CD4-positive, alpha-beta T cell treated with Interleukin-4 for 4 hours (primary cell): ENCODE measurements around the gene NXNL1.

Experiments
- DNase-seq: peaks from one replicate; pipeline ENCODE4 v3.0.0-alpha.2; 2020

The NXNL1 gene

GRCh38 chr19:17455308-17456123 is 5.2 kb downstream of the NXNL1 start:
- no peak for DNase-seq

DNA sequence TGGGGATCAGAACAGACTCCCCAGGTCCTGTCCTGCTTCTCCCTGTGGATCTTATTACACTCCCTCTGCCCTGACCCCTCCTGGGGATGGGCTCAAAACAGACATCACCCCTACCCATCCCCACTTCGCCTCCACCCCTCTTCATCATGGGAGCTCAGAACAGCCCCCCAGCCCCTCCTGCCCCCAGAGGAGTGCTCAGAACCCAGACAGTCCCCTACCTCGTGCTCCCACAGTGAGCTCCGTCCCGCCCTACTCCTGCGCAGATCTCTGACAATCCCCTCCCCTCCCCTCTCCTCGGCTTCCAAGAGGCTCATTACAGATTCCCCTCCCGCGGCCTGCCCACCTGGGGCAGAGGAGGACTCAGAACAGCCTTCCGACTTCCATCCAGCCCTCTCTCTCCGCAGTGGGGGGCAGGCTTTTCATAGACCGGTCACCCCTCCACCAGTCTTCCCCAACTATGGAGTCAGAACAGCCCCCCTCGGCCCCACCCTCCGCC is 6.1 kb downstream of the NXNL1 start:
- no peak for DNase-seq

DNA sequence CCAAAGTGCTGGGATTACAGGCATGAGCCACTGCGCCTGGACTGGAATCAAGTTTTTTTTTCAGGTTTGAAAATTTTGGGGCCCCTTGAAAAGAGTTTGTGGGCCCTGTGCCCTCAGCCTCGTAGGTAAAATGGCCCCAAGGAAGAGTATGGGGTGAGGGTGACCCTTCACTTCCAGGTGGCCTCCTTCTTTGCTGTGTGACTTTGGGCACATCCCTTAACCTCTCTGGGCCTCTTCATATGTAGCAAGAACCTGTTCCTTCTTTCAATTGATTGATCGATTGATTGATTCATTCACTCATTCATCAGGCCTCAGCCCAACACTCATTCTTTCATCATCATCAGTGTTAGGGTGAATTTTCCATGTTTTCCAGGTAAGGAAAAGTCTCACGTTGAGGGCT is 8.9 kb downstream of the NXNL1 start:
- DNase-seq = no peak

- peak; percentile 54 for DNase-seq
Measured at GRCh38 chr19:17450264-17451075, 10.3 kb downstream of the NXNL1 start.

- peak; percentile 43 for DNase-seq
Measured at GRCh38 chr19:17448131-17448967, 12.4 kb downstream of the NXNL1 start, which contains the start of gene TMEM221. Gene TMEM221 (minus strand): TSS chr19:17448668. CDS start chr19:17448462, 206 bp downstream.

- DNase-seq = no peak
Measured at GRCh38 chr19:17447704-17448130, 13.0 kb downstream of the NXNL1 start.

- DNase-seq = no peak
Measured at GRCh38 chr19:17445526-17446165, 15.1 kb downstream of the NXNL1 start.

- DNase-seq = peak; percentile 12
Measured at GRCh38 chr19:17441241-17442021, 19.3 kb downstream of the NXNL1 start.

DNA sequence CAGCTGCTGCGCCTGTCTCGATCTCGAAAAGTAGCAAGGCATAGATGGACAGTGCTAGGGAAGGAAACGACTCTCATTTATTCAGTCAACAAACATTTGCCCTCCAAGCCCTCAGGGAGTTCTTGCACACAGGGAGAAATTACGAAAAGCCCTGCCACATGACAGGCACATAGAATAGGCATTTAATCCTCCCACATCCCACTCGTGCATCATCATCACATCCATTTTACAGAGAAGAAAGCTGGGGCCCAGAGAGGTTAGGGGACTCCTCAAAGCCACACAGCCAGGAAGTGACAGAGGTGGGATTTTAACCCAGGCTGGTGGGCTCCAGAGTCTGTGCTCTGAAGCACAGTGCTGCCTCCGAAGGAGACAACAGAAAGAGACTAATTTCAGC is 23.9 kb downstream of the NXNL1 start:
- DNase-seq = no peak

- DNase-seq = no peak
Measured at GRCh38 chr19:17436094-17436873, 24.4 kb downstream of the NXNL1 start.

- DNase-seq = no peak
Measured at GRCh38 chr19:17435218-17435617, 25.5 kb downstream of the NXNL1 start.

GRCh38 chr19:17431417-17431816 is 29.3 kb downstream of the NXNL1 start:
- DNase-seq = no peak

DNA sequence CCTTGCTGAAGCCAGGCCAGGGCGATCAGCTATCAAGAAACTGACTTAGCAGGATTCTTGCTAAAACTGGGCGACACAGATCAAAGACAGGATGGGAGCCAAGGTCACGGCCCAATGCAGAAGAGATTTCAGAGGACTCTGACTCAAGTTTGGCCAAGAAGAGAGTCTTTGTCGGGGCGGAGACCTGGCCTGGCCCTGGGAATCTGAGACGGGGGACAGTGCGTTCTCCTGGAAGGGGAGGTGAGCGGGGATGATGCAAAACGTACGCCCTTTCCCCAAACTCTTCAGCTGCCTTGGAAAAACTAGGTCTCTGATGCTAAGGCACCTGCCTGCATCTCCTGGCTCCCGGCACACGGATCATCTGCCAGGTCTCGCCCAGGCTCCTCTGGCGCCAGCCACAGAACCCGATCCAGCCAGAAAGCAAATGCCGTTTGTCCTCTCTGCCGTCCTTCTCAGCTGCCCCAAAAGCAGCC is 31.0 kb downstream of the NXNL1 start:
- no peak for DNase-seq

GRCh38 chr19:17424743-17425365 is 35.9 kb downstream of the NXNL1 start:
- DNase-seq = no peak

DNA sequence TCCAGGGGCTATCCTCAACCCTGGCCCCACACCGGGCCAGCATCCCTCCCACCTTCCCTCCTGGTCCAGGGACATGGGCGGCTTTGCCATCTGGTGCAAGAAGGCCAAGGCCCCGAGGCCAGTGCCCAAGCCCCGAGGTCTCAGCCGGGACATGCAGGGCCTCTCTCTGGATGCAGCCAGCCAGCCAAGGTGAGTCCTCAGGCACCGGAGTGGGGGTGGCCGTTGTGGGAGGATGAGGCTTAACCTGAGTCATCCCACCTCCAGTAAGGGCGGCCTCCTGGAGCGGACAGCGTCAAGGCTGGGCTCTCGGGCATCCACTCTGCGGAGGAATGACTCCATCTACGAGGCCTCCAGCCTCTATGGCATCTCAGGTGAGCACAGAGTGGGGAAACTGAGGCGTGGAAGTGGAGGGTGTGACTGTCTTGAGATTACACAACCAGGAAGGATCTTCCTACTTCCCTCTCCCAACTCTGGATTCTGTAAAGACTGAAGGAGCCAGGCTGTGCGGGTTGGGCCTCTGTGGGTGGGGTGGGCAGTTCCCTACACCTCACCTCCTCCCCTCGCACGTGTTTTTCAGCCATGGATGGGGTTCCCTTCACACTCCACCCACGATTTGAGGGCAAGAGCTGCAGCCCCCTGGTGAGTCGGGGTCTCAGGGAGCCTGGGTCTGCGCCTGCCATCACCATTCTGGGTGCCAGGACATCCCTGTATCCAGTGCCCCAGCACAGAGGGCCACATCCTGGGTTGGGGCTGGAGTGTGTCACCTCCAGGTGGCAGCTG is 37.1 kb downstream of the NXNL1 start:
- no peak for DNase-seq

DNA sequence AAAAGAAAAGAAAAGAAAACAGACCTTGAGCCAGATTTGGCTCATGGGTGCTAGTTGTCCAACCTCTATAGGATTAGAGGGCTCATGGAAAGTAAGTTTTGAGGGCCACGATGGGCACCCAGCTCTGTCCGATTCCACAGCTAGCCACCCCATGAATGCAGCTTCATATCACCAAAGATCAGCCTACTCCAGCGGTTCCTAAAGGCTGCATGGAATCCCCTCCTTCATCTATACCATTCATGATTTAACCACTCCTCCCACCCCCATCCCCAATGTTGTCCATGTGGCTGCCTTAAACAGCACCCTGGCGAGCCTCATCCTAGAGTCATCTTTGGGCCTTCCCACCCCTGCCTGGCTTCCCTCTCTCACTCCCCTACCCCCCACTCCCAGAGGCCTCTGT is 38.8 kb downstream of the NXNL1 start:
- DNase-seq = no peak

DNA sequence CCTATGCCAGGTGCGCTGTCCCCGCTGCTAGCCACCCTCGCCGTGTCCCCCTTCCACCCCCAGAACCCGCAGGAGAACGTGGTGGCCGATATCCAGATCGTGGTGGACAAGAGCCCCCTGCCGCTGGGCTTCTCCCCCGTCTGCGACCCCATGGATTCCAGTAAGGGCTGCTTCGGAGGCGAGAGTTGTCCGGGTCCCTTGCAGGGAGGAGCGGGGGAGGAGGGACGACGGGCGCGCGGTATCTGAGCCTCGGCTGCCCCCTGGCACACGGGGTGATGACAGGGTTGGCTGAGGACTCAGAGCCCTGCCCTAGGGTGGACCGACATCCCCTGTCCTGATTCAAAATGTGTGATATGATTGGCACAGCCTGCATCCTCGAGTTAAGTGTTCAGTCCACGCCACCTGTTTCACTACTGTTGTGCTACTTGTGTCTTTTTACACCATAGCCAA is 40.2 kb downstream of the NXNL1 start:
- no peak for DNase-seq

DNA sequence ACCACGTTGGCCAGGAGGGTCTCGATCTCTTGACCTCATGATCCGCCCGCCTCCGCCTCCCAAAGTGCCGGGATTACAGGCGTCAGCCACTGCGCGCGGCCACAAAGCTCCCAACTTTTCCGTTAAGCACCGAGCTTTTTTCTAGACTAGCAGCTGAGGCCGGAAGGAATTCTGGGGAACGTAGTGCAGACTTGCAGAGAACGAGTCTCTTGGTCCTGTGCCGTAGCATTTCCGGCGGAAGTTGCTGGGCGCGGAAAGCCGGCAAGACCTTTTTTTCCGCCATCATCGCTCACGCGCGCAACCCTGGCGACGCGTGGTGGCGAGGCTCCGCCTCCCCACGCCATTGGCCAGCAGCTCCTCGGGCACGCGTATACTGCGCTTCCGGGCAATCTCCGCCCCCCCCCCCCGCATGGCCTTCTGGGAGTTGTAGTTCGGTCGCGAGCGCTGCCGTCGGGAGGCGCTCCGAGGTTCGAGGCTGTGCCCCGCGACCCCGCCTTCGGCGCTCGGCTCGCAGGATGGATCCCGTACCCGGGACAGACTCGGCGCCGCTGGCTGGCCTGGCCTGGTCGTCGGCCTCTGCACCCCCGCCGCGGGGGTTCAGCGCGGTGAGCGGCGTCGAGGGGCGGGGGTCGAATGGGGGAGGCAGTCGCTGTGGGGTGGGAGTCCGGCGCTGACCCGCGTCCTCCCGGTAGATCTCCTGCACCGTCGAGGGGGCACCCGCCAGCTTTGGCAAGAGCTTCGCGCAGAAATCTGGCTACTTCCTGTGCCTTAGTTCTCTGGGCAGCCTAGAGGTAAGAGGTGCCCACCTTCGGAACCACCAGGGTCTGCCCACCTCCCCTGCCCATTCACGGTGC is 40.9 kb downstream of the NXNL1 start, which contains the start of gene MVB12A:
Gene MVB12A (plus strand): TSS at position 427 of the 854 bp plus-strand sequence. CDS start 89 bp downstream, at position 516.
- DNase-seq = peak; percentile 97
